Gastroesophageal sphincter (tissue), 4 donors: ENCODE measurements around the gene FNDC3B. TPM values are rescaled to one million over a fixed set of nuclear protein-coding genes. Genes with fewer than 3 reads are reported as not detected.

ENCODE experiments used
- ATAC-seq: fragments of 150-250 bp; one replicate; pipeline ENCODE4 v1.9.1; 2016; ENCODE audit warnings: mild to moderate bottlenecking, moderate library complexity
- H3K27ac ChIP-seq, 4 donors: fragments of 200-600 bp; sonication (generic) in 3 of 4; 1 replicate in 3 of 4; 2 replicates in 1 of 4; pipeline ENCODE4 v1.5.1; 2016 to 2019
- H3K27me3 ChIP-seq: fragments of 200-600 bp; sonication (generic); one replicate; pipeline ENCODE4 v1.5.1; 2019
- H3K36me3 ChIP-seq, 2 donors: fragments of 200-600 bp; sonication (generic); one replicate each; pipeline ENCODE4 v1.5.1; 2019; ENCODE audit warnings: control low read depth in 1 of 2
- H3K4me1 ChIP-seq, 3 donors: fragments of 200-600 bp; sonication (generic); 1 replicate in 2 of 3; 2 replicates in 1 of 3; pipeline ENCODE4 v1.5.1; 2016 to 2019; ENCODE audit warnings: control low read depth in 2 of 3
- H3K4me3 ChIP-seq, 2 donors: fragments of 200-600 bp; sonication (generic); one replicate each; pipeline ENCODE4 v1.5.1; 2019; ENCODE audit warnings: mild to moderate bottlenecking in 1 of 2, moderate library complexity in 1 of 2
- H3K9me3 ChIP-seq, 3 donors: fragments of 200-600 bp; sonication (generic); one replicate each; pipeline ENCODE4 v1.5.1; 2017 to 2019; ENCODE audit warnings: control low read depth in 2 of 3
- EP300 ChIP-seq: sonication (generic); formaldehyde crosslinking; IDR thresholded peaks from one replicate; pipeline ENCODE4 v1.6.1; 2017; ENCODE audit warnings: antibody characterized with exemption, mild to moderate bottlenecking
- POLR2A ChIP-seq, 2 donors: fragments of 450-650 bp; IDR thresholded peaks; one replicate each; pipeline ENCODE4 v1.6.1; 2017; ENCODE audit warnings: antibody characterized with exemption in 2 of 2, mild to moderate bottlenecking in 2 of 2, moderate library complexity in 1 of 2
- POLR2AphosphoS5 ChIP-seq: sonication (generic); formaldehyde crosslinking; IDR thresholded peaks from one replicate; pipeline ENCODE4 v1.6.1; 2017; ENCODE audit warnings: antibody characterized with exemption
- WGBS, 2 donors: methylation state at CpG; one replicate each; pipeline ENCODE4 v1.1.5; 2018; ENCODE audit warnings: low coverage in 1 of 2; 5-methylcytosine and 5-hydroxymethylcytosine counted together
- total RNA-seq, 4 donors: library from RNA; depleted of rRNA; stranded (reverse); fragments of >200 nt; gene quantifications; one replicate each; pipeline ENCODE4 v1.1.0, GENCODE V29; 2016
- TF ChIP-seq, protein P1 (sequence below), 4 experiments: fragments of 200-600 bp in 2 of 4; fragments of 450-650 bp in 2 of 4; sonication (generic) in 1 of 4; IDR thresholded peaks; one replicate each; pipeline ENCODE4 v1.5.1; 2017 to 2019; ENCODE audit warnings: antibody characterized with exemption in 4 of 4, mild to moderate bottlenecking in 2 of 4, moderate library complexity in 2 of 4

FNDC3B gene
- total RNA-seq, 4 donors from 2014 or later = 53.1 to 97.2 (median 70.8) TPM

DNA sequence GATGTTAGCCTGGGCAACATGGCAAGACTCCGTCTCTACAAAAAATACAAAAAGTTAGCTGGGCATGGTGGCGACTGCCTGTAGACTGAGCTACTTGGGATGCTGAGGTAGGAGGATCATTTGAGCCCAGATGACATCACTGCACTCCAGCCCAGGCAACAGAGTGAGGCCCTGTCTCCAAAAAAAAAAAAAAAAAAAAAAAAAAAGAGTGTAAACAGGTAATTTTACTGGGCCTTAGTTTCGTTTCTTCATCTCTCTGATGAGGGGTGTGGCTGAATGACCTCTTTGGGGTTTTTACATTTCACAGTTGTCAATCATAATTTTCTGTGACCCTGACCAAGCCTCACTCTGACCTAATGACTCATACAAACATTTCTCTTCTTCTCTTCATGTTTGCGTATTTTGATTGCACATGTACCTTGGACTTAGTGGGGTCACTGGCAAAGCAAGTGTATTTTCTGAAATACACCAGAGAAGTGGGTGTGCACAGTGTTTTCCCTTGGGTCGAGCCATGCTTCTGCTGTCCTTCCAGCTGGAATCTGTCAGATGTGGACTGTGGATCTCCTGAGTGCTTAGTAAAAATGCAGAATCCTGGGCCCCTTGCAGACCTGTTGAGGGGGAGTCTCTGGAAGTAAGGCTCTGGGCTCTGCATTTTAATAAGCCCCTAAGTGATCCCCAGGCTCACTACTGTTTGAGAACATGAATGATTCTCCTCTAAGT, 140.5 kb downstream of the FNDC3B start:
- ATAC-seq = peak; percentile 52
- Histone ChIP-seq H3K27me3 (no peaks in the 10 kb centered on the region), H3K4me3 (no peak overlapping the region), H3K9me3 (no peaks in the 10 kb centered on the region), H3K36me3 (no peaks in the 10 kb centered on the region), H3K4me1 (peaks cover 1 to 77% (median 19%) of the 10 kb centered on the region in 3 donors), H3K27ac (no peak overlapping the region)
- TF ChIP-seq EP300 (no peak), POLR2AphosphoS5 (no peak), POLR2A (IDR thresholded peaks at IDR 0.05) (no peak)
- TF ChIP-seq, protein P1, sequence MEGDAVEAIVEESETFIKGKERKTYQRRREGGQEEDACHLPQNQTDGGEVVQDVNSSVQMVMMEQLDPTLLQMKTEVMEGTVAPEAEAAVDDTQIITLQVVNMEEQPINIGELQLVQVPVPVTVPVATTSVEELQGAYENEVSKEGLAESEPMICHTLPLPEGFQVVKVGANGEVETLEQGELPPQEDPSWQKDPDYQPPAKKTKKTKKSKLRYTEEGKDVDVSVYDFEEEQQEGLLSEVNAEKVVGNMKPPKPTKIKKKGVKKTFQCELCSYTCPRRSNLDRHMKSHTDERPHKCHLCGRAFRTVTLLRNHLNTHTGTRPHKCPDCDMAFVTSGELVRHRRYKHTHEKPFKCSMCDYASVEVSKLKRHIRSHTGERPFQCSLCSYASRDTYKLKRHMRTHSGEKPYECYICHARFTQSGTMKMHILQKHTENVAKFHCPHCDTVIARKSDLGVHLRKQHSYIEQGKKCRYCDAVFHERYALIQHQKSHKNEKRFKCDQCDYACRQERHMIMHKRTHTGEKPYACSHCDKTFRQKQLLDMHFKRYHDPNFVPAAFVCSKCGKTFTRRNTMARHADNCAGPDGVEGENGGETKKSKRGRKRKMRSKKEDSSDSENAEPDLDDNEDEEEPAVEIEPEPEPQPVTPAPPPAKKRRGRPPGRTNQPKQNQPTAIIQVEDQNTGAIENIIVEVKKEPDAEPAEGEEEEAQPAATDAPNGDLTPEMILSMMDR (IDR thresholded peaks at IDR 0.05) = no peak
- 60 to 82% methylated on average over 3 to 4 of the region's 5 CpGs for WGBS, 2 donors

DNA sequence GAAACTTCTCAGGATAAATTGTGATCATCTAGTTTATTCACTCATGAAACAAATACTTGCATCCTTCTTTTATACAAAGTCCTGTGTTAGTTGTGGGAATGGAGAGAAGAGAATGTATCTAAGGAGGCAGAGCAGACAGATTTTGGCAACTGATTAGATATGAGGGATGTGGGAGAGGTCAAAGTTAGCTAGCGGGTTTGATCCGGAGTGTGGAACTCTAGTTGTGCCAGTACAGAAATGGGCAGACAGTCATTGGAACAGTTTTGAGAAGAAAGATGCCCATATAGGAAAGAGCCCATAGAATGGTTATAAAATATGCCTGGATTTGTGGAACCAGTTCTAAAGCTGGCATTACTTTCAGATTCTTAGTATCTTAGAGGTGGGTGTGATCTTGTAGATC, 141.1 kb downstream of the FNDC3B start:
- H3K4me3 ChIP-seq = no peak overlapping the region
- H3K9me3 ChIP-seq = no peaks in the 10 kb centered on the region
- ATAC-seq = no peak
- no peaks in the 10 kb centered on the region for H3K27me3 ChIP-seq
- TF ChIP-seq POLR2AphosphoS5 (no peak), POLR2A (IDR thresholded peaks at IDR 0.05) (no peak), EP300 (no peak)
- TF ChIP-seq, protein P1 (IDR thresholded peaks at IDR 0.05) = no peak
- no peak overlapping the region for H3K27ac ChIP-seq
- 70 to 85% methylated on average over 2 of the region's 2 CpGs for WGBS, 2 donors
- H3K36me3 ChIP-seq = no peaks in the 10 kb centered on the region
- H3K4me1 ChIP-seq = peaks cover 2 to 76% (median 16%) of the 10 kb centered on the region in 3 donors

DNA sequence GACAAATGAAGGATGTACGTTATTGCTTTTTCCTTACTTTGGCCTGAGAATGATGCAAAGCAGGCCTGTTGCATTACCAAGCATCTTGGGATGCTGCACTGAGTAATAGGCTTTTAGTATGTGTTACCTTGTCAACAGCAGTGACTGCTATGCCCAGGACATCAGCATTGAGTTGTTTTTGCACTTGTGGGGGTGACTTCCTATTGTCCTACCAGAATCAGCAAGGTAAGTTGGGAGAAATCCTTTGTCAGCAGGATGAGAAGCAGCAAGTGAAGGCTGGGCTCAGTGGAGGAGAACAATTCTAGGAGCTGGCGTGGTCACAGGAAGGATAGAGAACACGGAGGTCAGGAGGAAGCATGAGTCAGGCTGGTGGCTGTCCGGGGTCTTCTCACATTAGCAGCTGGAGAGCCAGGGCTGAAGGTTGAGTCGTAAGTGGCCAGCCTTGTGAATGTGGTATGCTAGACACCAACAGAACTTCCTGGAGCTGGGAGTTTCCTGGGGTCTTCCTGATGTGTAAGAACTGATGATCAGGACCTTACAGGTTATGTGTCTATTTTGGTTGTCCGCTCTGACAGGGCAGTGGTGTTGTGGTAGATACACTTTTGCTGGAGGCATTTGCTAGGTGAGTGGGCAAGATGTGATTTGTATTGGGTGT, 142.7 kb downstream of the FNDC3B start:
- 50 to 59% methylated on average over 6 of the region's 6 CpGs for WGBS, 2 donors
- Histone ChIP-seq H3K4me1 (peaks cover 2 to 60% (median 13%) of the 10 kb centered on the region in 3 donors), H3K27ac (peak overlapping the region in 1 of 4 donors; percentile 11), H3K27me3 (no peaks in the 10 kb centered on the region), H3K4me3 (no peak overlapping the region), H3K9me3 (no peaks in the 10 kb centered on the region), H3K36me3 (no peaks in the 10 kb centered on the region)
- TF ChIP-seq POLR2A (IDR thresholded peaks at IDR 0.05) (no peak), EP300 (no peak), POLR2AphosphoS5 (no peak)
- TF ChIP-seq, protein P1 (IDR thresholded peaks at IDR 0.05) = no peak
- no peak for ATAC-seq

DNA sequence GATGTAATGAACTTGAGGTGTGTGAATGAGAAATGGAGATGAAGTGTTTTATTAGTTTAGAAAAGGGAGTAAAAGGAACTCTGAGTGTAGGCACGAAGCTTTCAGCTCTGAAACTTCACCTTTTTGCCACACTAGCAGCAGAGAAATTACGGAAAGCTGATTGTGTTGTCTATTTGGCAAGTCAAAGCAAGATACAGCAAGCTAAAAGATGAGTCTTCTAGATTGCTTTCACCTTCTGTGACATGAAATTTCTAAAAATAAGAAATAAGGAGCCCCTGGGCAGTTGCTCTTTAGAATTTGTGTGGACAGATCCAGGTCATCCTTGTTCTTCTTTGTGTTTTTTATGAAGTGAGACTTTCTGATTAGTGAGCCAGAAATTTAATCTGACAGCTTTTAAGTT, 143.4 kb downstream of the FNDC3B start:
- TF ChIP-seq, protein P1 (IDR thresholded peaks at IDR 0.05) = no peak
- TF ChIP-seq EP300 (no peak), POLR2A (IDR thresholded peaks at IDR 0.05) (no peak), POLR2AphosphoS5 (no peak)
- Histone ChIP-seq H3K4me3 (no peak overlapping the region), H3K27ac (no peak overlapping the region), H3K4me1 (peaks cover 2 to 52% (median 13%) of the 10 kb centered on the region in 3 donors), H3K9me3 (no peaks in the 10 kb centered on the region), H3K27me3 (no peaks in the 10 kb centered on the region), H3K36me3 (no peaks in the 10 kb centered on the region)
- 14 to 38% methylated on average over 2 of the region's 2 CpGs for WGBS, 2 donors
- ATAC-seq = no peak
